GM18508 (cell line): ENCODE data around the gene HDHD3.
"Not testable (repeated sequence)": the region's sequence is repeated elsewhere in the genome, so short reads cannot be mapped to it uniquely, and the experiment has no call there.

Experiments used
- ATAC-seq: cut with Tn5 transposase; IDR thresholded peaks from one replicate; pipeline ENCODE4 v1.9.1; 2021; ENCODE audit warnings: moderate number of reproducible peaks; ENCODE audit not compliant: insufficient read depth, unreplicated experiment

The HDHD3 gene

GRCh38 chr9:113376634-113377567 is at the start of gene HDHD3:
HDHD3 (minus strand) TSS chr9:113376986; CDS start chr9:113374354, 2,632 bp downstream.
- no peak for ATAC-seq

DNA sequence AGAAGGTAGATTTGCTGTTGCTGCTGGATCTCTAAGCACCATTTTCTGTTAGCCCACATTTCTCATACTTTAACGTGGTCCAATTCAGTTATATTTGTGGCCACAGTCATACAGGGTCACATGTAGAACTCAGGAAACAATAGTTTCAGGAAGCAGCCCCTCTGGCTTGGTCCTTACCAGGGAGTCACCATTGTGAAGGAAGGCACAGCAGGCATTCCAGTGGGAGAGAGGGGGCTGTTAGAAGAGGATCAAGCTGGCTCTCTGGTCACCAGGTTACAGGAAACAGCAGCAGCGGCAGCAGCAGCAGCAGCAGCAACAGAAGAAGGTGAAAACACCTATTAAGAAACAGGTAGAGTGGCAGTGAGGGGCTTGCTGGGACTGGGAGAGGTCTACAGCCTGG is 48.3 kb upstream of the HDHD3 start:
- ATAC-seq: no peak

DNA sequence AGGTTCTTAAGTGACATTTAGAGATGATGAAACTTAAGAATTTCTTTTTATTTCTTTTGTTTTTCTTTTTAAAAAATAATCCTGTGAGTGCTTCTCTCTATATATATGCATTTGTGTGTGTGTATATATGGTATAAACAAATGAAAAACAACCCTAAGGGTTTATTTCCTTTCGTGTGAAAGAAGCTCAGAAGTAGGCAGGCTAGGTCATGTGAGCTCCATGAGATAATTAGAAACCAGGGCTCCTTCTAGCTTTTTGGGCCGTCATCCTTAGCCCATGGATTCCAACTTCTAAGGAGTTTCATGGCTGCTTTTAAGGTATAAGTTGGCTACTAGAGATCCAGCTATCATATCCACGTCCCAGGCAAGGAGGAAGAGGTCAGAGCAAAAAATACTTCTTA is 44.9 kb upstream of the HDHD3 start:
- ATAC-seq: no peak

DNA sequence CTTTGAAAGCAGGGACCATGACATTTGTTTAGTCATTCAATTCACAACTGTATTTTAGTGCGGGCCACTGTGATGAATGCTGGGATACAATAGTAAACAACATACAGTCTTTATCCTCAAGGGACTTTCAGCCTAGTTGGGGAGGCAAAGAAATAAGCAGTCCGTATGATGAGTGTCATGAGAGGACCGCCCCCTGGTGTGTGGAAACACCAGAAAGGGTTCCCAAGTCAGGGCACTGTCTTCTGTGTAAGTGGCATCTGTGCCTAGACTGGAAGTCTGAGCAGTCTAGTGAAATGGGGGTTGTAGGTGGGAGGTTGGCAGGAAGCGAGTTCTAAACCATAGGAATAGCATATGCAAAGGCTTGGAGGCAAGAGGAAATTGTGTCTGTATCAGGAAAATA is 40.6 kb upstream of the HDHD3 start:
- no peak for ATAC-seq

DNA sequence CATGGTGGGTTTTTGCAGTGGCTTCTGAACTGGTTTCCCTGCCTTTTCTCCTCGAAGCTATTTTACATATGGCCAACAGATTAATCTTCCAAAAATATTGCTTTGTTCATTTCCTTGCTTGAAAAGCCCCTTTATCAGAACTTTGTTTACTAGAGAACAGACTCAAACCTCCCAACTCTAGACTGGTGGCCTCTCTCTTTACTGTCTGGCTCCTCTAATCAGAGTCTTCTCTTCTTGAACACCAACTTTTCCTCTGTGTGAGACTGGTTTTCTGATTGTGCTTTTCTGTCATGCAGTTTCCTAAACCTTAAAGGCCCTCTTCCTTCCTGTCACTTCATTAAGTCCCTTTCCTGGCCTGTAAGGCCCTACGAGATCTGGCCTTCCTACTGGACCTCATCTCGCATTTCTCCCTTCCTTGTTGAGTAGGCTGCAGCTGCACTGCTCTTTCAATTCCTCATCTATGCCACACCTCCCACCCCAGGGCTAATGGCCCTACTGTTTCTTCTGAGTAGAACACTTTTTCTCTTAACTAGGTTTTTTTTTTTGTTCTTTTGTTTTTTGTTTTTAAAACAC is 39.4 kb upstream of the HDHD3 start:
- peak; percentile 80 for ATAC-seq

- ATAC-seq: peak; percentile 71
Measured at GRCh38 chr9:113410207-113410864, 33.5 kb upstream of the HDHD3 start, which contains the start of the genes C9orf43 and POLE3. C9orf43 (plus strand) TSS chr9:113410747; CDS start chr9:113413494, 2,747 bp downstream. POLE3 (minus strand) TSS chr9:113410675; CDS start chr9:113410293, 382 bp downstream.

DNA sequence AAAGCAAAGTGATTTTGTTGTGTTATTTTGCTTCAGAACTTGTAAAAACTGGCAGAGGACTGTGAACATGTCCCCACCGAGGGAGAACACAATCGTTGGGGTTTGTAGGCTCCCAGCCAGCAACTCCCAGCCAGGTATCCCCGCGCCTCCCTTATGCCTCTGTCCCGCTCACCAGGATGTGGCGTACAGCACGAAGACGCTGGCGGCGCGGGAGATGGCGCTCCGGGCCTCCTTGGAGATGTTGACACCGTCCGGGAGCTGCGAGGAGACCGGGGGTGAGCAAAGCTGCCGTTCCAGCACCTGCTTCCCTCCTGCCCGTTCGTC is 33.1 kb upstream of the HDHD3 start:
- ATAC-seq: no peak

DNA sequence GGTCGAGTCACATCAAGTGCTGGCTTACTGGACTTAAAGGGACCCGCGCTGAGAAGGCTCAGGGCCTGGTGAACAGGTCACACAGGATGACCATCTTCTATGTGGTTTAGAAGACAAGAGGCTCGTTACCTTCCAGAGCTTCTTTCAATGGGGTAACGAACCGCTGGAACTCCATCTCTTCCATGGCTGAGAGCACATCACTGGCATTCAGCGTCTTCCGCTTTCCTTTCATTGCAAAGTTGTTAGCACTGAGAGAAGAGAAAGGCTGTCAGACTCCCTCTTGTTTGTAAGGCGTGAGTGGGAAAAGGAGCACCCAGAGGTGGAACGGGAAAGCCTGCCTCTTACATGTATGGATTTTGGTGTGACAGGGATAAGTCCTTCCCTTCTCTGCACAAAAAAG is 32.7 kb upstream of the HDHD3 start:
- ATAC-seq: no peak

GRCh38 chr9:113406873-113407511 is 30.2 kb upstream of the HDHD3 start:
- ATAC-seq: not testable (repeated sequence)

- not testable (repeated sequence) for ATAC-seq
Measured at GRCh38 chr9:113406353-113406752, 29.6 kb upstream of the HDHD3 start.

DNA sequence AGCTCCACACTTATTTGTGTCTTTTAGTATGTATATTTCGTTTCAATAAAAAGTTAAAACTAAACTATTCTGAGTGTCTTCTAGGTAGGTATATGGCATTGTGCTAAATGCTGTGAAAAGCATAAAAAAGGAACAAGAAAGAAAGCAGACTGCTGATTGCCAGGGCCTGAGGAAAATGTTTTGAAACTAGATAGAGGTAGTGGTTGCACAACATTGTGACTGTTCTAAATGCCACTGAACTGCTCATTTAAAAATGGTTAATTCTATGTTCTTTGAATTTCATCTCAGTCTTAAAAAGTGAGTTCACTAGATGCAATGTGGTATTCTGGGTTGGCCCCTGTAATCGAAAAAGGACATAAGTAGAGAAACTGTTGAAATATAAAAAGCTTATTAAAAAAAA is 26.9 kb upstream of the HDHD3 start:
- no peak for ATAC-seq

- peak; percentile 95 for ATAC-seq
Measured at GRCh38 chr9:113401027-113401792, 24.4 kb upstream of the HDHD3 start, which contains the start of gene ALAD. ALAD (minus strand) TSS chr9:113401284; CDS start chr9:113393559, 7,725 bp downstream.

DNA sequence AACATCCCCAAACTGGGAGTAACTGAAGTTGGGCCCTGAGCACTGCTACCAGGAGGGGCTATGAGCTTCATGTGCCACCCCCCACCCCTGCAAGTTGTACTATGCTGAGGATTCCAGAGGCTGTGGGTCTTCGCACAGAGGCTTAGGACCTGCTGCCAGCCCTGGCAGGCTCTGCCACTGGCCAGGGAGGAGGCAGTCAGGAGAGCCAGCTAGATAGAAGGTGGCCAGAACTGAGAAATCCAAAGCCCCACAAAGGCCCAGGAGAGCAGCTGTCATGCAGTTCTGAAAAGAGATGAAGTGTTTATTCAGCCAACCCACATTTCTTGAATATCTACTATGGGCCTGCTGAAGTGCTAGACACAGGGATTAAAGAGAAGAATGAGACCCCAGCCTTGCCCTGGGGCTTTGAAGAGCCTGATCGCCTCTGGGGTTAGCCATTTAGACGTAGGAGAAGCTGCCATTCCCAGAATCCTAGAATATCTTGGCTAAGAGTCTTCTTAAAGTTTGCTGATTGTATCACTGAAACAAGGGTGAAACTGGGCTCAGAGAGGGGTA is 22.9 kb upstream of the HDHD3 start:
- ATAC-seq: no peak

- ATAC-seq: no peak
Measured at GRCh38 chr9:113398796-113399195, 22.0 kb upstream of the HDHD3 start.

GRCh38 chr9:113397203-113397631 is 20.4 kb upstream of the HDHD3 start:
- no peak for ATAC-seq

- no peak for ATAC-seq
Measured at GRCh38 chr9:113395000-113395861, 18.4 kb upstream of the HDHD3 start.

GRCh38 chr9:113393281-113393680 is 16.5 kb upstream of the HDHD3 start:
- no peak for ATAC-seq

DNA sequence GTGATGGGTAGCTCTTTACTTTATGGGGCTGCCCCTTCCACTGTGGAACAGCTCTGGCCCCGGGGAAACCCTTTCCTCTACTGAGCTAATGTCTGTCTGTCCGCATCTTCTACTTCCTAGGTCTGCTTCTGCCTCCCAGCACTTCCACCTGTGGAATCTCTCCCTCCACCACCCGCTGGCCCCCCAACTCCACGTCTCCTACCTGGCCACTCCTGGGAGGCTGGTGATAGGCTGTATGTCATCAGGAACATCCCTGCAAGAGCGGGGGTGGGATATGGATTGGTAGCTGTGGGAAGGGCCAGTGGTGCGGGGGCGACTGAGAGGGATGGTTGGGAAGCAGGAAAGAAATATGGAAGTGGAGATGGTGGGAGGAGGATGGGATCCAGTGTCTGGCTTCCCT is 15.1 kb upstream of the HDHD3 start:
- no peak for ATAC-seq
